ENCODE measurements around the gene RSPO1.

- TF ChIP-seq CTCF (IDR thresholded peaks at IDR 0.05) (no peak), POLR2A (IDR thresholded peaks at IDR 0.05) (no peak)
Observed at GRCh38 chr1:37628026-37628556, 6.6 kb downstream of the RSPO1 start.

All from testis (tissue), 2 donors.